H1 (cell line): ENCODE measurements around the gene EIF4EBP2. TPM values are rescaled to one million over a fixed set of nuclear protein-coding genes. Genes with fewer than 3 reads are reported as not detected.

Source experiments
- CTCF ChIA-PET: fragments of 300-600 bp; sonication (Branson Sonifier 250); formaldehyde crosslinking; loops from one replicate; lab custom pipeline; 2021; ENCODE audit not compliant: partially characterized antibody; lab: Charles Lee
- POLR2A ChIA-PET: fragments of 300-600 bp; sonication (Branson Sonifier 250); formaldehyde crosslinking; loops from one replicate; lab custom pipeline; 2021; ENCODE audit warnings: inconsistent platforms; ENCODE audit not compliant: partially characterized antibody; lab: Charles Lee
- DNase-seq, 2 experiments: peaks; one replicate each; pipeline versions ENCODE4 v3.0.0 to v3.0.0-alpha.2; 2010 to 2022; ENCODE audit warnings: low spot score in 2 of 2, low read depth in 1 of 2, mixed read lengths in 1 of 2
- FAIRE-seq: peaks from 2 replicates; lab custom pipeline; 2011; peaks lifted over from hg19 to GRCh38; lab: Jason Lieb, UNC
- H2AFZ ChIP-seq: 2 replicates; pipeline ENCODE4 v1.8.1; 2012; ENCODE audit warnings: low read length, inconsistent platforms
- H2AK5ac ChIP-seq: 2 replicates; pipeline ENCODE4 v1.6.1; 2013; ENCODE audit warnings: low read depth, low read length
- H2BK120ac ChIP-seq: replicated peaks from 2 replicates; pipeline ENCODE3; 2013; ENCODE audit warnings: low read depth, low read length, inconsistent platforms
- H2BK12ac ChIP-seq: 2 replicates; pipeline ENCODE4 v1.6.1; 2013; ENCODE audit warnings: low read depth, low read length
- H2BK15ac ChIP-seq: 2 replicates; pipeline ENCODE4 v1.6.1; 2013; ENCODE audit warnings: low read length
- H2BK20ac ChIP-seq: 2 replicates; pipeline ENCODE4 v1.6.1; 2013; ENCODE audit warnings: low read length
- H2BK5ac ChIP-seq: 2 replicates; pipeline ENCODE4 v1.6.1; 2013; ENCODE audit warnings: low read depth, low read length
- H3K14ac ChIP-seq: 2 replicates; pipeline ENCODE4 v1.6.1; 2013; ENCODE audit warnings: inconsistent platforms; ENCODE audit not compliant: insufficient read length
- H3K18ac ChIP-seq: 2 replicates; pipeline ENCODE4 v1.6.1; 2013; ENCODE audit warnings: low read length; ENCODE audit errors: extremely low read depth
- H3K23ac ChIP-seq: 2 replicates; pipeline ENCODE4 v1.6.1; 2013; ENCODE audit warnings: inconsistent platforms; ENCODE audit not compliant: insufficient read length
- H3K23me2 ChIP-seq: 2 replicates; pipeline ENCODE4 v1.6.1; 2013; ENCODE audit warnings: low read depth, low read length
- H3K27ac ChIP-seq: 2 replicates; pipeline ENCODE4 v1.6.1; 2011; ENCODE audit warnings: low read depth, low read length, inconsistent platforms
- H3K27me3 ChIP-seq, 4 experiments: replicated peaks in 1 of 4; 1 replicate in 1 of 4; 2 replicates in 3 of 4; pipeline versions ENCODE4 v1.6.1 to v1.8.1; 2011 to 2013; ENCODE audit warnings: low read length in 3 of 4, mild to moderate bottlenecking in 3 of 4, inconsistent platforms in 2 of 4, mixed read lengths in 2 of 4, moderate library complexity in 1 of 4; ENCODE audit not compliant: control insufficient read depth in 3 of 4, insufficient read depth in 3 of 4; ENCODE audit errors: extremely low read depth in 1 of 4
- H3K36me3 ChIP-seq, 4 experiments: 2 replicates each; pipeline versions ENCODE4 v1.6.1 to v1.8.1; 2011 to 2013; ENCODE audit warnings: mild to moderate bottlenecking in 4 of 4, low read length in 3 of 4, moderate library complexity in 2 of 4, control low read depth in 1 of 4, inconsistent platforms in 1 of 4; ENCODE audit not compliant: insufficient read depth in 4 of 4, control insufficient read depth in 2 of 4
- H3K4ac ChIP-seq: replicated peaks from 2 replicates; pipeline ENCODE3; 2013; ENCODE audit warnings: low read length, low read depth, mixed read lengths, inconsistent platforms; ENCODE audit not compliant: insufficient read length
- H3K4me1 ChIP-seq, 4 experiments: replicated peaks in 1 of 4; 1 replicate in 1 of 4; 2 replicates in 3 of 4; pipeline versions ENCODE4 v1.6.1 to v1.8.1; 2011 to 2013; ENCODE audit warnings: low read length in 3 of 4, inconsistent platforms in 2 of 4, mixed read lengths in 1 of 4; ENCODE audit not compliant: insufficient read depth in 4 of 4, control insufficient read depth in 3 of 4
- H3K4me2 ChIP-seq, 2 experiments: 2 replicates each; pipeline versions ENCODE4 v1.6.1 to v1.8.1; 2011 to 2013; ENCODE audit warnings: low read depth in 2 of 2, low read length in 2 of 2, control low read depth in 1 of 2, inconsistent platforms in 1 of 2, mild to moderate bottlenecking in 1 of 2; ENCODE audit not compliant: insufficient read depth in 1 of 2
- H3K4me3 ChIP-seq, 4 experiments: fragments of 200-600, 300-600 bp in 1 of 4; sonication (generic), shearing (Covaris generic), sonication (Bioruptor Twin) in 1 of 4; 2 replicates each; pipeline versions ENCODE4 v1.5.1 to v1.8.1; 2011 to 2016; ENCODE audit warnings: low read length in 4 of 4, low read depth in 3 of 4, control low read depth in 2 of 4, inconsistent platforms in 2 of 4, mild to moderate bottlenecking in 2 of 4, mixed read lengths in 1 of 4, moderate library complexity in 1 of 4; ENCODE audit not compliant: insufficient read depth in 2 of 4; ENCODE audit errors: extremely low read depth in 1 of 4
- H3K56ac ChIP-seq: replicated peaks from 2 replicates; pipeline ENCODE3; 2013; ENCODE audit warnings: low read depth, mild to moderate bottlenecking, mixed read lengths, low read length, inconsistent platforms; ENCODE audit not compliant: insufficient read length
- H3K79me1 ChIP-seq: 2 replicates; pipeline ENCODE4 v1.6.1; 2013; ENCODE audit warnings: low read depth, low read length, control low read depth
- H3K79me2 ChIP-seq, 2 experiments: 2 replicates each; pipeline versions ENCODE4 v1.6.1 to v1.8.1; 2012 to 2013; ENCODE audit warnings: low read length in 2 of 2, mild to moderate bottlenecking in 2 of 2, inconsistent platforms in 1 of 2; ENCODE audit not compliant: insufficient read depth in 2 of 2, control insufficient read depth in 1 of 2
- H3K9ac ChIP-seq, 4 experiments: replicated peaks in 1 of 4; 1 replicate in 1 of 4; 2 replicates in 3 of 4; pipeline versions ENCODE4 v1.6.1 to v1.8.1; 2011 to 2013; ENCODE audit warnings: low read depth in 3 of 4, low read length in 3 of 4, control low read depth in 2 of 4, mild to moderate bottlenecking in 2 of 4, moderate library complexity in 2 of 4, inconsistent platforms in 1 of 4; ENCODE audit errors: extremely low read depth in 1 of 4
- H3K9me3 ChIP-seq, 2 experiments: 2 replicates each; pipeline versions ENCODE4 v1.6.1 to v1.8.1; 2012 to 2013; ENCODE audit warnings: mild to moderate bottlenecking in 2 of 2, moderate library complexity in 2 of 2, control low read depth in 1 of 2, inconsistent platforms in 1 of 2, low read depth in 1 of 2, low read length in 1 of 2, mixed read lengths in 1 of 2; ENCODE audit not compliant: insufficient read depth in 2 of 2
- H4K20me1 ChIP-seq, 2 experiments: replicated peaks in 1 of 2; 2 replicates each; pipeline versions ENCODE3 to v1.8.1; 2011 to 2013; ENCODE audit warnings: inconsistent platforms in 2 of 2, low read length in 2 of 2, mild to moderate bottlenecking in 1 of 2; ENCODE audit not compliant: insufficient read depth in 2 of 2, control insufficient read depth in 1 of 2
- H4K5ac ChIP-seq: 2 replicates; pipeline ENCODE4 v1.6.1; 2013; ENCODE audit warnings: low read length, low read depth, mixed read lengths, inconsistent platforms; ENCODE audit not compliant: insufficient read length
- H4K8ac ChIP-seq: 2 replicates; pipeline ENCODE4 v1.8.0; 2013; ENCODE audit warnings: mild to moderate bottlenecking, moderate library complexity, low read length, inconsistent platforms; ENCODE audit not compliant: insufficient read depth; ENCODE audit errors: extremely low read depth
- H4K91ac ChIP-seq: replicated peaks from 2 replicates; pipeline ENCODE3; 2013; ENCODE audit warnings: low read length, mixed read lengths, inconsistent platforms; ENCODE audit not compliant: insufficient read length
- POU5F1 ChIP-seq: IDR thresholded peaks from 2 replicates; pipeline ENCODE4 v1.6.1; 2011; ENCODE audit warnings: low read depth, mild to moderate bottlenecking, low read length, moderate library complexity
- WGBS, 2 experiments: shearing (Covaris generic) in 1 of 2; methylation state at CpG; one replicate each; pipeline versions ENCODE4 v1.1.6 to v1.1.7; 2013 to 2015; ENCODE audit warnings: low lambda C conversion rate in 2 of 2, mixed read lengths in 2 of 2, inconsistent platforms in 1 of 2, low coverage in 1 of 2, missing lambda C conversion rate in 1 of 2; ENCODE audit not compliant: insufficient replicate concordance in 2 of 2, insufficient coverage in 1 of 2, insufficient read length in 1 of 2; ENCODE audit errors: extremely low coverage in 1 of 2, missing lambda C conversion rate in 1 of 2; 5-methylcytosine and 5-hydroxymethylcytosine counted together
- polyA plus RNA-seq, 7 experiments: library from polyadenylated mRNA; depleted of rRNA in 3 of 7; stranded (reverse) in 5 of 7; unstranded in 2 of 7; fragments of >200 nt in 5 of 7; fragments of 200-250 nt in 2 of 7; gene quantifications; 1 replicate in 5 of 7; 2 replicates in 1 of 7; 4 replicates in 1 of 7; pipeline versions ENCODE4 v1.2.1 to v1.2.3, GENCODE V29; 2011 to 2013; ENCODE audit warnings: missing spikeins in 2 of 7, mixed read lengths in 2 of 7
- total RNA-seq: library from RNA; stranded (reverse); fragmentation: NEBNext Ultra II Directional; extraction: Animal tissue kit (Norgen Biotek cat#: 25700); gene quantifications from 2 replicates; pipeline ENCODE4 v1.2.1, GENCODE V29; 2021

EIF4EBP2 gene
- total and polyA plus RNA-seq, 2 of the 8 experiments (the other 6 are each of a cell fraction or from before 2014, with no cell fraction given) = 55.3 to 144 TPM

- H3K79me2 ChIP-seq = peaks cover 0 to 4% of the 10 kb centered on the region in 2 experiments; a peak in 1 of 4 replicates
- POLR2A ChIA-PET = no interaction called here
- no peaks in the 10 kb centered on the region for H3K9me3 ChIP-seq
- no peak overlapping the region for H3K9ac ChIP-seq
- no peak for TF ChIP-seq POU5F1
- H3K56ac ChIP-seq = no peak overlapping the region
- no peak overlapping the region for H4K5ac ChIP-seq
- H4K8ac ChIP-seq = no peak overlapping the region
- no peak overlapping the region for H3K4ac ChIP-seq
- CTCF ChIA-PET = interaction anchor here (0.5 to 18.1 kb wide), 17 partner anchors 9 to 1133 kb away, joined by 3 to 329 read pairs (median 8); partner anchors contain the start of genes LRRC20 and NPFFR1
- no peak overlapping the region for H4K91ac ChIP-seq
- FAIRE-seq (no peak), DNase-seq (no peak)
- H3K79me1 ChIP-seq = no peaks in the 10 kb centered on the region; the same call in 1 of the 2 replicates
- no peak overlapping the region for H2BK120ac ChIP-seq
- no peak overlapping the region for H3K23ac ChIP-seq
- peaks cover 0 to 10% (median 3%) of the 10 kb centered on the region in 4 experiments; a peak in 4 of 7 replicates for H3K4me1 ChIP-seq
- no peaks in the 10 kb centered on the region for H3K23me2 ChIP-seq
- H3K36me3 ChIP-seq = no peaks in the 10 kb centered on the region; a peak in 1 of 8 replicates
- H2BK15ac ChIP-seq = no peak overlapping the region
- no peak overlapping the region for H2BK12ac ChIP-seq
- H2BK20ac ChIP-seq = no peak overlapping the region
- no peak overlapping the region for H2AK5ac ChIP-seq
- H3K27ac ChIP-seq = no peak overlapping the region
- no peak overlapping the region for H2BK5ac ChIP-seq
- H3K14ac ChIP-seq = no peak overlapping the region
- no peak overlapping the region for H3K18ac ChIP-seq
- H3K4me3 ChIP-seq = no peak overlapping the region
- WGBS, 2 experiments = no CpG with 5 or more reads among the region's 1 CpG
- H3K27me3 ChIP-seq = no peaks in the 10 kb centered on the region
- no peak overlapping the region for H3K4me2 ChIP-seq
- H2AFZ ChIP-seq = no peak overlapping the region
- H4K20me1 ChIP-seq = peaks cover 0 to 5% of the 10 kb centered on the region in 2 experiments
These were observed 40.7 kb upstream of the EIF4EBP2 start for GRCh38 chr10:70363292-70363691.
